GM21717 (cell line): ENCODE data around the gene ATP6V0B.

Experiments used
- ATAC-seq: cut with Tn5 transposase; IDR thresholded peaks from one replicate; pipeline ENCODE4 v1.9.1; 2021; ENCODE audit warnings: mild to moderate bottlenecking, moderate library complexity; ENCODE audit not compliant: unreplicated experiment

ATP6V0B gene

DNA sequence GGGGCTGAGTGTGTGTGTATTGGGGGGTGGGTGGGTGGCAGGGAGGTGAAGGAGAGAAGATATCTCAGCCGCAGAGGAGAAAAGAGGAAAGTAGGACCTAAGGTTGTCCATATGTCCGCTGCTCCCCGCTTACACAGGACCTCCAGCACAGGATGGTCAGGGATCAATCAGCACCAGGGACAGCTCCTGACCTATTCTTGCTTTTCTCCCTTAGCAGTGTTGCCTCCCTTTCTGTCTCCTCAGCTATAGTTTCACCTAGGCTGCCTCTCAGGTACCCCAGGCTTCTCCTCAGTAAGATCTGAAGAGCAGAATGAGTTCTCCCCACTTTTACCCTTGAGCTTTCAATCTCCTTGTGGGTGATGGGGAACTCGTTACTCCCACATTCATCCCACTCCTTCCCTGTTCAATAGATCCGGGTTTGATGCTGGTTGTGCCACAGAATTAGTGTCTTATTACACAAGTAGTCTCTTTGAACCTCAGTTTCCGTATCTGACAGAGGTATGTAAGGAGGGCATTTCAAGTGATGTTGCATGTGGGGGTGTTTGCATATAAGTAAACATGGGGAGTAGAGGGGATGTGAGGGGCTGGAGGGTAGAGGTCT, 6.3 kb upstream of the ATP6V0B start:
- ATAC-seq, result no peak

DNA sequence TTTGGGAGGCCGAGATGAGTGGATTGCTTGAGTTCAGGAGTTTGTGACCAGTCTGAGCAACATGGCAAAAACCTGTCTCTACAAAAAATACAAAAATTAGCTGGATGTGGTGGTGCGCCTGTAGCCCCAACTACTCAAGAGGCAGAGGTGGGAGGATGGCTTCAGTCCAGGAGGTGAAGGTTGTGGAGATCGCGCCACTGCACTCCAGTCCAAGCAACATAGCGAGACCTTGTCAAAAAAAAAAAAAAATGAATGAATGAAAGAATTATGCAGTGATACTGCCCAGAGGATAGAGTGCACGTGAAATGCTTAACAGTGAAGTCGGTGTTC, 5.4 kb upstream of the ATP6V0B start:
- ATAC-seq, result no peak

DNA sequence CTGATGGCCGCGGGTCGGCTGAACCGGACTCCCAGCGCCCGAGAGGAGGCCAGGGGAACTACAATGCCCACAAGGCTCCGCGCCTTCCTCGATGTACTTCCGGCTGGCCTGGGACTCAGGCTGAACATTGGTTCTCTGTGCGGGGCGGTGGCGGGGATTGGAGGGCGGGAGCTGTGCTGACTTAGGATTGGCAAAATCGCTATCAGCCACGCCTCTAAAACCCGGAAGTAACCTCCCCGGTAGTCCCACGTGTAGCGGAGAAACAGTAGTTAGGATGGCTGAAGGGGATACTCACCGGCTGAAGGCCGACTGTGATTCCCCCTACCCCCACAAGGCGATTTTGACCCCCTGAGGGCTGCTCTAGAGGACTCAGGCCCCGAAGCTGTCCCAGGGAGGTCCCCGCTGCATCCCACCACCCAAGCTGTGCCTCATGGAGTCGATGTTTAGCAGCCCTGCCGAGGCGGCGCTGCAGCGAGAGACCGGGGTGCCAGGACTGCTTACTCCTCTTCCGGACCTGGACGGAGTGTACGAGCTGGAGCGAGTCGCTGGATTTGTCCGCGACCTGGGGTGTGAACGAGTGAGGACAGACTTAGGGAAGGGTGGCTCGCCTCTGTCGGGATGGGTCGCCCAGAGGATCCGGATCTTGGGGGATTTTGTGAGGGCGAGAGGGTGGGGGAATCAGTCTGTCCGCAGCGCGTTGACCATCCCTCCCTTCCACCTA, 4.9 kb upstream of the ATP6V0B start, which contains the start of gene DPH2:
TSS of gene DPH2 (plus strand) at position 265 of the 721 bp plus-strand sequence. CDS start at position 431, 166 bp downstream.
- ATAC-seq, result peak; percentile 62

DNA sequence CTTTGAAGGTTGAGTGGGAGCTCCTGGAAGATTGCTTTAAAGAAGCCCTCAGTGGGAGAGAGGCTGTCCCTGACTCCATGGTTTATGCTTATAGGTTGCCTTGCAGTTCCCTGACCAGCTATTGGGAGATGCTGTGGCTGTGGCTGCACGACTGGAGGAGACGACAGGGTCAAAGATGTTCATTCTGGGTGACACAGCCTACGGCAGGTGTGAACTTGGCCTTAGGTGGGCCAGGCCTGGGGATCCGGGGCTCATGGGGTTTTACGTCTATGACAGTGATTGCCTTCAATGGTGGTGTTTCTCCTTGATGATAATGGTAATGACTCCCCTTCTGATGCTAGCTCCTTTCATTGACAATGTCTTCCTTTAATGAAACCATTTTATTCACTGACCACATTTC, 4.3 kb upstream of the ATP6V0B start:
- ATAC-seq, result no peak

DNA sequence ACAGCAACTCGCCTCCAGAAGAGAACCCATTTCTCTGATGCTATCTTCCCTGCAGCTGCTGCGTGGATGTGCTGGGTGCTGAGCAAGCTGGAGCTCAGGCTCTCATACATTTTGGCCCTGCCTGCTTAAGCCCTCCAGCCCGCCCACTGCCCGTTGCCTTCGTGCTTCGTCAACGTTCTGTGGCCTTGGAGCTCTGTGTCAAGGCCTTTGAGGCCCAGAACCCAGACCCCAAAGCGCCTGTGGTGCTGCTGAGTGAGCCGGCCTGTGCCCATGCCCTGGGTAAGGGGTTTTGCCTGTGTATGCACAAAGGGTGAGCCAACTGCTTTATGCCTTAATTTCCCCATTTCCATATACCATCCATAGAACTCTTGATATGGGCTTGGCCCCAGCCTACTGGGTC, 3.8 kb upstream of the ATP6V0B start:
- ATAC-seq, result no peak

DNA sequence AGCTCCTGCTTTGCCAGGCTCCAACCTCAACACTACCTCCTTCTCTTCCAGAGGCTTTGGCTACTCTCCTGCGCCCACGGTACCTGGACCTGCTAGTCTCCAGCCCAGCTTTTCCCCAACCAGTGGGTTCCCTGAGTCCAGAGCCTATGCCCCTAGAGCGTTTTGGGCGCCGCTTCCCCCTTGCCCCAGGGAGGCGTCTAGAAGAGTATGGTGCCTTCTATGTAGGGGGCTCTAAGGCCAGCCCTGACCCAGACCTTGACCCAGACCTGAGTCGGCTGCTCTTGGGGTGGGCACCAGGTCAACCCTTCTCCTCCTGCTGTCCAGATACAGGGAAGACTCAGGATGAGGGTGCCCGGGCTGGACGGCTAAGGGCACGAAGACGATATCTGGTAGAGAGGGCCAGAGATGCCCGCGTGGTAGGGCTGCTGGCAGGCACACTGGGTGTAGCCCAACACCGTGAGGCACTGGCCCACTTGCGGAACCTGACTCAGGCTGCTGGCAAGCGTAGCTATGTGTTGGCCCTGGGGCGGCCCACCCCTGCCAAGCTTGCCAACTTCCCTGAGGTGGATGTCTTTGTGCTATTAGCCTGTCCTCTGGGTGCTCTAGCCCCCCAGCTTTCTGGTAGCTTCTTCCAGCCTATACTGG, 3.3 kb upstream of the ATP6V0B start:
- no peak for ATAC-seq

DNA sequence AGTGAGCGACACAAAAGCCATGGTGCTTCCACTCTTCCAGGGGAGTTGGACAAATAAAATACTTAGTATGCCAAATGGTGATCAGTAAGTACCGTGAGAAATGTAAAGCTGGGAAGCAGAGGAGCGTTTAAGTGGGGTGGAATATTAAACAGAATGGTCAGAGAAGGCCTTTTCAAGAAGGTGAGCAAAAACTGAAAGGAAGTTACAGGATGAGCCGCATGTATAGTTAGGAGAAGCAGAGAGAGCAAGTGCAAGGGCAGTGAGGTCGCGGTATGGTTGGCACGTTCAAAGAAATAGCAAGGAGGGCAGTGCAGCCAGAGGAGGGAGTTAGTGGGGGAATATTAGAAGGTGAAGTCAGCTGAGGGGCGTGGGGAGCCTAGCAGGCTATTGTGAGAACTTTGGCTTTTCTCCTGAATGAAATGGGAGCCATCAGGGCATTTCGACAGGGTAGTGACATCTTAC, 748 bp upstream of the ATP6V0B start:
- no peak for ATAC-seq

DNA sequence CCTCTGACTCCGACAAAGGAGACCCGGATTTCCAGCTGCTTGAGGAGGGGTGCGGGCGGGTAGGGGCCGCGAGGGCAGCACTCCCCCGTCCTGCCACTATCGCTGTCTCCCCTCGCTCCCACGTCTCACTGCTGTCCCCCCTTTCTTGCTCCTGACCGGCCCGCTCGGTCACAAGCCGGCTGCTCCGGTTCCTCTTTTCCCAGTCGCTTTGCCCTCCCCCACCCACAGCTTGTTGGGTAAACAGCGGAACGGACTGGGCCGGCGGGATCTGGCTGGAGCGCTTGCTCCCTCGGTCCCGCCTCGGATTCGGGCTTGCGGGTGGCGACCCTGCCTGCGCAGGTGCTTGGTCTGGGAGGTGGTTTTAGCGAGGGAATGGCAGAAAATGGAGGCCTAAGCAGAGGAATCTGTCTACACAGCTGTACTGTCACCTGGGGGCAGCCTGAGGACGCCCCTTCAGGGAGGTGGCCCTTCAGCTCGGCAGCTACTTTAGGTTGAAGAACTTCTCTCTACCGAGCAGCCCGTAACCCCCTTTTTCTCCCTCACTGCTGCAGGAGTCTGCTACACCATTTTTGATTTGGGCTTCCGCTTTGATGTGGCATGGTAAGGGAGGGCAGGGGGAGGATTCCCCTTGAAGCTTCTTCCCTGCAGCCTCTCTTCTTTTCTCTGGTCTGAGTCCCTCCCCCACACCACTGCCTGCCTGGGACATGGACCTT, 645 bp downstream of the ATP6V0B start:
- ATAC-seq, result no peak

DNA sequence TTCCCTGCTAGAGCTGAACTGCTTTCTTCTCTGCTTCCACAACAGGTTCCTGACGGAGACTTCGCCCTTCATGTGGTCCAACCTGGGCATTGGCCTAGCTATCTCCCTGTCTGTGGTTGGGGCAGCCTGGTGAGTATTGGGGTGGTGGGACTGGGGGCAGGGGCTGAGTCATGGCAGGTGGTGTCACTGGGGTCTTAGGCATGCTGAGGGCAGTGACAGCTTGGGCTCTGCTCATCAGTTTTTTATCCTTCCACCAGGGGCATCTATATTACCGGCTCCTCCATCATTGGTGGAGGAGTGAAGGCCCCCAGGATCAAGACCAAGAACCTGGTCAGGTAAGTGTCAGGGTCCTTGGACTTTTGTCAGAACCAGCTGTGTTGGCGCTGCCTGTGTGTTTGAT, 1.3 kb downstream of the ATP6V0B start:
- ATAC-seq, result no peak

DNA sequence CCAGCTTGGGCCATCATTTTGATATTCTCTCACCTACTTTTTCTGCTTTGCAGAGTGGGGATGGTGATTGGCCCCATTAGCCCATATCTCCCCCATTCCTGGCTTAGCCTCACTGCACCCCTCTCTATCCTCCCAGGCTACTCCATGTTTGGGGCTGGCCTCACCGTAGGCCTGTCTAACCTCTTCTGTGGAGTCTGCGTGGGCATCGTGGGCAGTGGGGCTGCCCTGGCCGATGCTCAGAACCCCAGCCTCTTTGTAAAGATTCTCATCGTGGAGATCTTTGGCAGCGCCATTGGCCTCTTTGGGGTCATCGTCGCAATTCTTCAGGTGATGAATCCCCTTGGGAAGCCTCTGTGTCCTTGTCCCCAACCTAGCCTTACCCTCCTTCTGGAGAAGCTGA, 2.1 kb downstream of the ATP6V0B start:
- no peak for ATAC-seq

DNA sequence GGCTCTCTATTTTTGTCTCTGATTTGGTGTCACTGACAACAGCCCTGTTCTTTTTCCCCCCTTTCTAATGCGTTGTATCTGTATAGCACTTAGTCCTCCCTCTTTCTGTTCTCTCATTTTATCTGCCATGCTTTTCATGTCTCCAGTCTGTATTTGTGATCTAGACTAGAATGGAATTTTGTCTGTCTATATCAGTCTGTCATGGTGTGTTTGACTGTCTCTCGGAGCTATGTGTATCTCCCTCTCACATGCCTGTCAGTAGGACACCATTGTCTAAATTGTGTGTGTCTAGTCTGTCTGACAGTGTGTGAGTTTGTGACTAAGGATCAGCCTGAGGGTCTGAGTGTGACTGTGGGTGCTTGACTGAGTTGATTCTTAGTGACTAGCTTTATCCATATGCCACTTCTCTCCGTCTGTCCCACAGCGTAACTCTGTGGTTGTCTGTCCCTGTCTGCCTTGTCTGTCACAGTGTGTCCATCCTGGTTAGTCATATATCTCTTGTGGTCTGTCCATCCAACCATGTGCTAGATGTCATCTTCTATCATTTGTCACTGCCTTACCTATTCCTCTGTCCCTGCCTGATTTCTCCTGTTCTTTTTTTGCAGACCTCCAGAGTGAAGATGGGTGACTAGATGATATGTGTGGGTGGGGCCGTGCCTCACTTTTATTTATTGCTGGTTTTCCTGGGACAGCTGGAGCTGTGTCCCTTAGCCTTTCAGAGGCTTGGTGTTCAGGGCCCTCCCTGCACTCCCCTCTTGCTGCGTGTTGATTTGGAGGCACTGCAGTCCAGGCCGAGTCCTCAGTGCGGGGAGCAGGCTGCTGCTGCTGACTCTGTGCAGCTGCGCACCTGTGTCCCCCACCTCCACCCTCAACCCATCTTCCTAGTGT, 2.9 kb downstream of the ATP6V0B start:
- ATAC-seq, result no peak

DNA sequence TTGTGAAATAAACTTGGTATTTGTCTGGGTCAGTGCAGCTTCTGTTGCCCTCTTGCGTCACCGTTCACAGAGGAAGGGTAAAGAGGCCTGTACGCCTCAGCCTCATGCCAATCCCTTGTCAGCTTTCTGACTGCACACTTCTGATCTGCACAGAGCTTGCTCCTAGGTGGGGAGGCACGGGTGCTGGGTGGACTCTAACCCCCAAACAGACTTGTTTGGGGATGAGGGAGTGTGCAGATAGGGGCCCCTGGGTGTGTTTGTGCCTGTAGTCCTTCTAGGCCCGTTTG, 3.4 kb downstream of the ATP6V0B start:
- ATAC-seq, result no peak

DNA sequence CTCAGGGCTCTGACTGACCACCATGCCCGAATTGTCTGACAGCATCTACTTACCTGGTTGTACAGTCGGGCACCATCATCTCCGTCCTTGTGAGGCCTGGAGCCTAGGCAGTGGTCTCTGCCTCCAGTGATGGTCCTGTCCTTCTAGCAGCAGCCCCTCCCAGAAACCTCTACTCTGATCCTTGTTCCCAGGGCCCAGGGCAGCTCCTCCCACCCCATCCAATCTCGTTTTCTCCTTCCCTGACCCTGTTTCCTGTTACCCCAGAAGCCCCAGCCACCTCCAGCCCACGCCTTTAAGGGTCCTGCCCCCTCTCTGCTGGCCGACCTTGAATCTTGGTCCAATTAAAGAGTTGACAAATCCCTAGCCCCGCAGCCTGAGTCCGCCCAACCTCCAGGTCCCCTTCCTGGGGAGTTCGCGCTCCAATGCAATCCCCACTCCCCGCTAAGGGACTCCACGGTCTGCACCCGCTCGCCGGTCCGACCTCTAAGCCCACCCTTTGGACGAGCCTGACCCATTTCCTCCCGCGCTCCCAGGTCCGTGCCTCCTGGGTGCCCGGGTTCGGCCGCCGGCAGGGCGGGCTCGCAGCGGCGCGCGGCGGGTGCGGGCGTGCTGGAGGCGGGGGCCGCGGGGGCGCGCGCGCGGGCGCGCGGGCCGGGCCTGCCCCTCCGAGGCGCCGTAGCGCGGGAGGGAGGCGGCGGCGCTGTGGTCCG, 3.9 kb downstream of the ATP6V0B start, which contains the start of gene B4GALT2:
TSS of gene B4GALT2 (plus strand) at position 660 of the 710 bp plus-strand sequence. CDS start 1,951 bp downstream, outside the sequence.
- no peak for ATAC-seq

DNA sequence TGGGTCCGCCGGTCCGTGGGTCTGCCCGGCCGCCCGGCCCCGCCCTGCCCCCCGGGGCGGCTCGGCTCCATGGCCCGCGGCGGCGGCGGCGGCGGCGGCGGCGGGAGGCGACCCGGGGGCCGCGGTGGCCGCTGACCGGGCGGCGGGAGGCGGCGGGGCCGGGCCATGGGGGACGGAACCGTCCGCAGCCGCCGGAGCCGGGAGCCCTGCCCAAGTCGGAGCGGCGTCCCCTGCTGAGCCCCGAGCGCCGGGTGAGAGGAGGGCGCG, 4.4 kb downstream of the ATP6V0B start:
- no peak for ATAC-seq

DNA sequence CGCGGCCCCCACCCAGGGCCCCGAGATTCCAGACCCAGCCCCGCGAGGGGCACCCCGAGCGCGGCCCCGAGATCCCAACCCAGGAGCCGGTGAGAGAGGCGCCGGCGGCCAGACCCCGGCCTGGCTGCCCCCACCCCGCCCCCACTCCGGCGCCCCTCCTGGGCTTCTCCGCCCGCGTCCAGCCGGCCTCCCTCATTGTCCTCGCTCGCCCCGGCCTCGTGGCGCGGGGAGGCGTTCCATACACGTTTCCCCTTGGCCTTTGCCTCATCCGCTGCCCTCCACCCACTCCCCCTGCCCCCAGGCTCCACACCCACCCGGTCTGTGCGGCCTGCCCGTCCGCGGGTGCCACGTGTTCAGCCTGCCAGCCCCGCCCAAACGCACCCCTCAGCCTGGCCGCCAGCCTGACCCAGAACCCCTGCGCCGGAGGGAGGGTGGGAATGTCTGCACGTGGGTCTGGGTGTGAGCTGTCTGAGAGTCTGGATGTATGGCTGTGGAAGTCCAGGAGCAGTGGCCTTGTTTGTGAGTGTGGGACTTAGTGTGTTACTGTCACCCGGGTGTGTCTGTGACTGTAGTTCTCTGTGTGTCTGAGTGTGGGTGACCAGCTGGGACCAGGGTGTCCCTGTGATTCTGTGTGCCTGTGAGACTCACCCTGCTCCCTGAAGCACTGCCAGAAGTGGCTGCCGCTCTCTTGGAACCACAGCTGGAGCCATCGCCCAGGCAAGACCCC, 4.9 kb downstream of the ATP6V0B start:
- ATAC-seq, result no peak

DNA sequence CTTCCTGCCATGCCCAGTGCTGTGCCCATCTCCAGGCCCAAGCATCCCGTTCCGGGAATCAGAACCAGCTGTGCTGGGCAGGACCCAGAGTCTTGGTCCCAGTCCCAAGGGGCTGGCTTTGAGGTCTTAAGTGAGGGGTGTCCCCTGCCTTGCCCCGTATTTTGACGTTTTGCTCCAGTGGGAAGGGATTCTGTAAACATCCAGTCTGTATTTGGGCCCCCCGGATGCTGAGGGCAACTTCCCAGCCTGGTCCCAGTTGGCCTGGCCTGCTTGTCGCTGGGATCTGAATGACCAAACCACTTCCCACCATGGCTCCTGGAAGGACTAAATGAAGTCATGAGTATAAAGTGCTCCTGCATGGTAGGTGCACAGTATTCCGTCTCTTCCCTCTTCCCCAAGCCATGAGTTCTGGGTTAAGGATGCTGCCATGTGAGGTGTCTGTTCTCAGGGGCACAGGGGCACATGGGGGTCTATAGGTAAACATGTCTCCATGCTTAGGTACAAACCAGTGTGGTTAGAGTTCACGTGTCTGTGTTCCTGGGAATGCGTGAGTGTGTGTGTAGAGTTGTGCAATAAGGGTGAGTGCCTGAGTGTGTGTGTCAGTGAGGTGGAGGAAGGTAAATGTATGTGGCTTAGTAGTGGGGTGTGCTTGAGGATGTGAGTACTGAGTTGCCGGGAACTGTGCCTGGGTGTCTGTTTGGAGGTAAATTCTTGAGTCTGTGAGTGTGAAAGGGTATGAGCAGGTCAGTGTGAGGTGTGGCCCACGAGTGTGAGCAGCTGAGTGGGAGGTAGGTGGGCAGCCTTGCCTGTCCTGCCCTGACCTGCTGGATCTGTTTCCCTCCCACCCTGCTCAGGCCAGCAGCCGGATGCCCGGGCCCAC, 5.7 kb downstream of the ATP6V0B start:
- ATAC-seq, result no peak

DNA sequence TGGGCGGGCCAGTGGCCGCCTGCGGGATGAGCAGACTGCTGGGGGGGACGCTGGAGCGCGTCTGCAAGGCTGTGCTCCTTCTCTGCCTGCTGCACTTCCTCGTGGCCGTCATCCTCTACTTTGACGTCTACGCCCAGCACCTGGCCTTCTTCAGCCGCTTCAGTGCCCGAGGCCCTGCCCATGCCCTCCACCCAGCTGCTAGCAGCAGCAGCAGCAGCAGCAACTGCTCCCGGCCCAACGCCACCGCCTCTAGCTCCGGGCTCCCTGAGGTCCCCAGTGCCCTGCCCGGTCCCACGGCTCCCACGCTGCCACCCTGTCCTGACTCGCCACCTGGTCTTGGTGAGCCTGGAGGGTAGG, 6.4 kb downstream of the ATP6V0B start:
- no peak for ATAC-seq

DNA sequence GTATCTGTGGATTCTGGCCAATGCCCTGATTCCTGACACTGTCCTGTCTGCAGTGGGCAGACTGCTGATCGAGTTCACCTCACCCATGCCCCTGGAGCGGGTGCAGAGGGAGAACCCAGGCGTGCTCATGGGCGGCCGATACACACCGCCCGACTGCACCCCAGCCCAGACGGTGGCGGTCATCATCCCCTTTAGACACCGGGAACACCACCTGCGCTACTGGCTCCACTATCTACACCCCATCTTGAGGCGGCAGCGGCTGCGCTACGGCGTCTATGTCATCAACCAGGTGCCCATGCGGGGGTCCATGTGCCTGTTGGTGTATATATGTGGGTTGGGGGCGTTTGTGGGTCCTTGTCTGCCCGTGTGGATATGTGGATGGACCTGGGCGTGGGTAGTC, 6.9 kb downstream of the ATP6V0B start:
- ATAC-seq, result no peak

DNA sequence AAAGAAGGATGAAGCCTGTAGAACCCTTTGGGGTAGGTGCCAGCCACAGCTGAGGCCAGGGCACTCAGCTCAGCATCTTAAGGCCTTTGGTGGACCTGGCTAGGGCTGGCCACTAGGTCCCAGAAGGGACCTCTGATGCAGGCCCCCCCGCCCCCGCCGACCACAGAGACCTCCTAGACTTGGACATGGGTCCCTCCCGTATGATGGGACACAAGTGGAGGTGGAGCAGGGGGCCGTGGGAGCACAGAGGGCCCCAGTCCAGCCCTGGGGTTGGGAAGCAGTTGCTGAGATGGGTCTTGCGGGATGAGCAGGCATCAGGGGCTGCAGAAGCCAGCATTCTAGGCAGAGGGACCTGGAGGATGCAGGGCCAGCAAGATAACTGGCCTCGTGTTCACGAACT, 7.5 kb downstream of the ATP6V0B start:
- ATAC-seq, result no peak
